Measurements from ENCODE around the gene CRY2. TPM values are rescaled to one million over a fixed set of nuclear protein-coding genes. Genes with fewer than 3 reads are reported as not detected.

Gene CRY2
- total and polyA plus RNA-seq, 2 of the 13 experiments (the other 11 are each of a cell fraction or from before 2014, with no cell fraction given) = 10.1 to 12.2 TPM

DNA sequence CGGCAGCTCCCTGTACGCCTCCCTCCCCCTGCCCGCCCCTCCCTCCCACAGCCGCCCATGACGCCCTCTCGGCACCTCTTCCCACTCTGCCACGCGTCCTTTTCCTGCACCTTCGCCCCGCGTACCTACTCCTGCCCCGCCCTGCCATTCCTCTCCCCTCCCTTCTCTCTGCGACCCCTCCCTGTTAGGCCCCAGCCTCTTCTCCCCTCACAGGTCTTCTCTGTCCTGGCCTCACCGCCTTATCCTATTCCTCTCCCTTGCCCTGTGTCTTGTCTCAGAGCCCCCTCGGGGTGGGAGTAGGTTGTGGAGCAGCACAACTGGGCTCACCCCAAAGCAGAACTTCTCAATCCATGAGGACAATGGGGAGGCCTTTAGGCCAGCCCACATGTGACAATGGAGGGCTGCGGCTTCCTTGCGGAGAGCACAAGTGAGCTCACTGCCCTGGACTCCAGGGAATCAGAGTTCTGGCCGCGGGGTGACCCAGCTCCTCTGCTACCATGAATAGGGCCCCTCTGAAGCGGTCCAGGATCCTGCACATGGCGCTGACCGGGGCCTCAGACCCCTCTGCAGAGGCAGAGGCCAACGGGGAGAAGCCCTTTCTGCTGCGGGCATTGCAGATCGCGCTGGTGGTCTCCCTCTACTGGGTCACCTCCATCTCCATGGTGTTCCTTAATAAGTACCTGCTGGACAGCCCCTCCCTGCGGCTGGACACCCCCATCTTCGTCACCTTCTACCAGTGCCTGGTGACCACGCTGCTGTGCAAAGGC is 41.8 kb upstream of the CRY2 start (continued):
- TF ChIP-seq, protein P1, sequence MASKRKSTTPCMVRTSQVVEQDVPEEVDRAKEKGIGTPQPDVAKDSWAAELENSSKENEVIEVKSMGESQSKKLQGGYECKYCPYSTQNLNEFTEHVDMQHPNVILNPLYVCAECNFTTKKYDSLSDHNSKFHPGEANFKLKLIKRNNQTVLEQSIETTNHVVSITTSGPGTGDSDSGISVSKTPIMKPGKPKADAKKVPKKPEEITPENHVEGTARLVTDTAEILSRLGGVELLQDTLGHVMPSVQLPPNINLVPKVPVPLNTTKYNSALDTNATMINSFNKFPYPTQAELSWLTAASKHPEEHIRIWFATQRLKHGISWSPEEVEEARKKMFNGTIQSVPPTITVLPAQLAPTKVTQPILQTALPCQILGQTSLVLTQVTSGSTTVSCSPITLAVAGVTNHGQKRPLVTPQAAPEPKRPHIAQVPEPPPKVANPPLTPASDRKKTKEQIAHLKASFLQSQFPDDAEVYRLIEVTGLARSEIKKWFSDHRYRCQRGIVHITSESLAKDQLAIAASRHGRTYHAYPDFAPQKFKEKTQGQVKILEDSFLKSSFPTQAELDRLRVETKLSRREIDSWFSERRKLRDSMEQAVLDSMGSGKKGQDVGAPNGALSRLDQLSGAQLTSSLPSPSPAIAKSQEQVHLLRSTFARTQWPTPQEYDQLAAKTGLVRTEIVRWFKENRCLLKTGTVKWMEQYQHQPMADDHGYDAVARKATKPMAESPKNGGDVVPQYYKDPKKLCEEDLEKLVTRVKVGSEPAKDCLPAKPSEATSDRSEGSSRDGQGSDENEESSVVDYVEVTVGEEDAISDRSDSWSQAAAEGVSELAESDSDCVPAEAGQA (IDR thresholded peaks at IDR 0.05; ENCODE audit: low read depth) = 0 out of 2 replicates have a peak, but pooled peaks have one; percentile 16
- TF ChIP-seq, protein P1 (CRISPR knock-in tag; IDR thresholded peaks at IDR 0.05; ENCODE audit: borderline replicate concordance) = no peak
- TF ChIP-seq ZNF543 (CRISPR knock-in tag; IDR thresholded peaks at IDR 0.05) = peak; percentile 69; the same call in 1 of the 2 replicates
- TF ChIP-seq ZNF329 (CRISPR knock-in tag; IDR thresholded peaks at IDR 0.05; ENCODE audit: low read depth) = no peak
- 0 out of 2 replicates have a peak, but pooled peaks have one; percentile 12 for TF ChIP-seq ZNF331 (CRISPR knock-in tag; IDR thresholded peaks at IDR 0.05)
- TF ChIP-seq ELF4 (CRISPR knock-in tag; IDR thresholded peaks at IDR 0.05; ENCODE audit: borderline replicate concordance) = no peak
- TF ChIP-seq, protein P2, sequence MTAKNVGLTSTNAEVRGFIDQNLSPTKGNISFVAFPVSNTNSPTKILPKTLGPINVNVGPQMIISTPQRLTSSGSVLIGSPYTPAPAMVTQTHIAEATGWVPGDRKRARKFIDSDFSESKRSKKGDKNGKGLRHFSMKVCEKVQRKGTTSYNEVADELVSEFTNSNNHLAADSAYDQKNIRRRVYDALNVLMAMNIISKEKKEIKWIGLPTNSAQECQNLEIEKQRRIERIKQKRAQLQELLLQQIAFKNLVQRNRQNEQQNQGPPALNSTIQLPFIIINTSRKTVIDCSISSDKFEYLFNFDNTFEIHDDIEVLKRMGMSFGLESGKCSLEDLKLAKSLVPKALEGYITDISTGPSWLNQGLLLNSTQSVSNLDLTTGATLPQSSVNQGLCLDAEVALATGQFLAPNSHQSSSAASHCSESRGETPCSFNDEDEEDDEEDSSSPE (CRISPR knock-in tag; IDR thresholded peaks at IDR 0.05) = 0 out of 2 replicates have a peak, but pooled peaks have one; percentile 6
- TF ChIP-seq SIN3A (IDR thresholded peaks at IDR 0.05; ENCODE audit: borderline replicate concordance, low read depth, low read length) = 0 out of 2 replicates have a peak, but pooled peaks have one; percentile 15
- no peak for TF ChIP-seq ZNF775 (CRISPR knock-in tag; IDR thresholded peaks at IDR 0.05; ENCODE audit: borderline replicate concordance)
- no peak for TF ChIP-seq DR1 (CRISPR knock-in tag; IDR thresholded peaks at IDR 0.05)
- TF ChIP-seq POLR2A (IDR thresholded peaks at IDR 0.05; ENCODE audit: insufficient read depth in 1 of 2, low read depth in 2 of 2, low read length in 2 of 2) = peak in 1 of 2 experiments; percentile 36; a peak in 1 of 4 replicates
- no peak for TF ChIP-seq ZNF7 (CRISPR knock-in tag; IDR thresholded peaks at IDR 0.05)
- TF ChIP-seq, protein P3, sequence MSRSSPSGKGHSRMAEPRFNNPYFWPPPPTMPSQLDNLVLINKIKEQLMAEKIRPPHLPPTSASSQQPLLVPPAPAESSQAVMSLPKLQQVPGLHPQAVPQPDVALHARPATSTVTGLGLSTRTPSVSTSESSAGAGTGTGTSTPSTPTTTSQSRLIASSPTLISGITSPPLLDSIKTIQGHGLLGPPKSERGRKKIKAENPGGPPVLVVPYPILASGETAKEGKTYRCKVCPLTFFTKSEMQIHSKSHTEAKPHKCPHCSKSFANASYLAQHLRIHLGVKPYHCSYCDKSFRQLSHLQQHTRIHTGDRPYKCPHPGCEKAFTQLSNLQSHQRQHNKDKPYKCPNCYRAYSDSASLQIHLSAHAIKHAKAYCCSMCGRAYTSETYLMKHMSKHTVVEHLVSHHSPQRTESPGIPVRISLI (CRISPR knock-in tag; IDR thresholded peaks at IDR 0.05; ENCODE audit: borderline replicate concordance) = no peak
- TF ChIP-seq ZC3H13 (CRISPR knock-in tag; IDR thresholded peaks at IDR 0.05) = 0 out of 2 replicates have a peak, but pooled peaks have one; percentile 24
- TF ChIP-seq NONO (IDR thresholded peaks at IDR 0.05) = no peak
- no peak; the same call in 1 of the 2 replicates for TF ChIP-seq NONO (CRISPR knock-in tag; conservative IDR thresholded peaks at IDR 0.05)
- TF ChIP-seq, protein P4, sequence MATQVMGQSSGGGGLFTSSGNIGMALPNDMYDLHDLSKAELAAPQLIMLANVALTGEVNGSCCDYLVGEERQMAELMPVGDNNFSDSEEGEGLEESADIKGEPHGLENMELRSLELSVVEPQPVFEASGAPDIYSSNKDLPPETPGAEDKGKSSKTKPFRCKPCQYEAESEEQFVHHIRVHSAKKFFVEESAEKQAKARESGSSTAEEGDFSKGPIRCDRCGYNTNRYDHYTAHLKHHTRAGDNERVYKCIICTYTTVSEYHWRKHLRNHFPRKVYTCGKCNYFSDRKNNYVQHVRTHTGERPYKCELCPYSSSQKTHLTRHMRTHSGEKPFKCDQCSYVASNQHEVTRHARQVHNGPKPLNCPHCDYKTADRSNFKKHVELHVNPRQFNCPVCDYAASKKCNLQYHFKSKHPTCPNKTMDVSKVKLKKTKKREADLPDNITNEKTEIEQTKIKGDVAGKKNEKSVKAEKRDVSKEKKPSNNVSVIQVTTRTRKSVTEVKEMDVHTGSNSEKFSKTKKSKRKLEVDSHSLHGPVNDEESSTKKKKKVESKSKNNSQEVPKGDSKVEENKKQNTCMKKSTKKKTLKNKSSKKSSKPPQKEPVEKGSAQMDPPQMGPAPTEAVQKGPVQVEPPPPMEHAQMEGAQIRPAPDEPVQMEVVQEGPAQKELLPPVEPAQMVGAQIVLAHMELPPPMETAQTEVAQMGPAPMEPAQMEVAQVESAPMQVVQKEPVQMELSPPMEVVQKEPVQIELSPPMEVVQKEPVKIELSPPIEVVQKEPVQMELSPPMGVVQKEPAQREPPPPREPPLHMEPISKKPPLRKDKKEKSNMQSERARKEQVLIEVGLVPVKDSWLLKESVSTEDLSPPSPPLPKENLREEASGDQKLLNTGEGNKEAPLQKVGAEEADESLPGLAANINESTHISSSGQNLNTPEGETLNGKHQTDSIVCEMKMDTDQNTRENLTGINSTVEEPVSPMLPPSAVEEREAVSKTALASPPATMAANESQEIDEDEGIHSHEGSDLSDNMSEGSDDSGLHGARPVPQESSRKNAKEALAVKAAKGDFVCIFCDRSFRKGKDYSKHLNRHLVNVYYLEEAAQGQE (IDR thresholded peaks at IDR 0.05; ENCODE audit: borderline replicate concordance in 1 of 2, low read depth in 1 of 2, low read length in 2 of 2) = no peak

All from HepG2 (cell line).